Hippocampal formation (tissue), 2 donors: ENCODE measurements around the gene CELSR2.
"Not testable (repeated sequence)": the region's sequence is repeated elsewhere in the genome, so short reads cannot be mapped to it uniquely, and the experiment has no call there.

Source experiments
- DNase-seq, 2 donors: peaks; one replicate each; lab custom pipeline; 2025; lab: John Stamatoyannopoulos, UW

CELSR2 gene

GRCh38 chr1:109248797-109249629 lies at the start of gene CELSR2:
Gene CELSR2, plus strand, starts transcription at chr1:109249539. Its CDS starts 541 bp downstream, at chr1:109250080.
- DNase-seq = peak; percentile 30 to 64

- DNase-seq = no peak
These were observed 49.6 kb upstream of the CELSR2 start for GRCh38 chr1:109199710-109200109.

GRCh38 chr1:109201123-109201703 lies 48.1 kb upstream of the CELSR2 start:
- DNase-seq = peak; percentile 58 to 65

GRCh38 chr1:109204484-109204883 lies 44.9 kb upstream of the CELSR2 start:
- DNase-seq = no peak

GRCh38 chr1:109206339-109206738 lies 43.0 kb upstream of the CELSR2 start:
- no peak for DNase-seq

GRCh38 chr1:109207467-109208103 lies 41.8 kb upstream of the CELSR2 start:
- DNase-seq = no peak

- DNase-seq = no peak
These were observed 40.9 kb upstream of the CELSR2 start for GRCh38 chr1:109208394-109208793.

GRCh38 chr1:109208836-109209463 lies 40.4 kb upstream of the CELSR2 start:
- no peak for DNase-seq

- no peak for DNase-seq
These were observed 39.3 kb upstream of the CELSR2 start for GRCh38 chr1:109210058-109210457.

GRCh38 chr1:109213345-109213823 lies 36.0 kb upstream of the CELSR2 start:
- no peak for DNase-seq

- peak; percentile 69 to 88 for DNase-seq
These were observed 35.3 kb upstream of the CELSR2 start, which contains the start of gene SARS1 for GRCh38 chr1:109213824-109214693. Gene SARS1, plus strand, starts transcription at chr1:109213918. Its CDS starts 75 bp downstream, at chr1:109213993.

- peak in 1 of 2 donors; percentile 38 for DNase-seq
These were observed 34.4 kb upstream of the CELSR2 start for GRCh38 chr1:109214695-109215623.

GRCh38 chr1:109216662-109217061 lies 32.7 kb upstream of the CELSR2 start:
- no peak for DNase-seq

GRCh38 chr1:109218516-109218915 lies 30.8 kb upstream of the CELSR2 start:
- no peak for DNase-seq

- DNase-seq = not testable (repeated sequence)
These were observed 28.1 kb upstream of the CELSR2 start for GRCh38 chr1:109221201-109221600.

GRCh38 chr1:109225308-109225707 lies 24.0 kb upstream of the CELSR2 start:
- DNase-seq = no peak

- DNase-seq = no peak
These were observed 23.5 kb upstream of the CELSR2 start for GRCh38 chr1:109225711-109226445.

- DNase-seq = no peak
These were observed 21.2 kb upstream of the CELSR2 start for GRCh38 chr1:109228167-109228566.

- peak in 1 of 2 donors; percentile 63 for DNase-seq
These were observed 19.7 kb upstream of the CELSR2 start for GRCh38 chr1:109229531-109230127.
